ENCODE measurements around the gene OAF.
"Not testable (repeated sequence)": the region's sequence is repeated elsewhere in the genome, so short reads cannot be mapped to it uniquely, and the experiment has no call there.

OAF gene

GRCh38 chr11:120173807-120174206 lies 37.0 kb upstream of the OAF start:
- no peak overlapping the region for H3K4me3 ChIP-seq (ENCODE audit: low read depth, low read length)
- H2AFZ ChIP-seq, result no peak overlapping the region
- H3K4me2 ChIP-seq (ENCODE audit: low read length), result no peak overlapping the region
- H3K27me3 ChIP-seq (ENCODE audit: control insufficient read depth, insufficient read depth, low read length), result no peaks in the 10 kb centered on the region
- H3K27ac ChIP-seq, result no peak overlapping the region
- no peaks in the 10 kb centered on the region for H3K36me3 ChIP-seq (ENCODE audit: control insufficient read depth, insufficient read depth, low read length)
- no peaks in the 10 kb centered on the region for H3K4me1 ChIP-seq
- no peak overlapping the region for H3K9ac ChIP-seq
- no peak for TF ChIP-seq CTCF (IDR thresholded peaks at IDR 0.05)
- H3K79me2 ChIP-seq, result no peaks in the 10 kb centered on the region
- no peaks in the 10 kb centered on the region for H3K9me3 ChIP-seq (ENCODE audit: control insufficient read depth, low read length)

- H3K9ac ChIP-seq, result no peak overlapping the region
- H3K4me3 ChIP-seq (ENCODE audit: low read depth, low read length), result no peak overlapping the region
- H3K79me2 ChIP-seq, result no peaks in the 10 kb centered on the region
These were observed 36.0 kb upstream of the OAF start for GRCh38 chr11:120174866-120175265.

GRCh38 chr11:120178561-120179056 lies 32.2 kb upstream of the OAF start:
- Histone ChIP-seq H3K4me3 (ENCODE audit: low read depth, low read length) (no peak overlapping the region), H3K36me3 (ENCODE audit: control insufficient read depth, insufficient read depth, low read length) (no peaks in the 10 kb centered on the region), H3K27ac (no peak overlapping the region), H3K4me2 (ENCODE audit: low read length) (no peak overlapping the region), H3K27me3 (ENCODE audit: control insufficient read depth, insufficient read depth, low read length) (no peaks in the 10 kb centered on the region), H3K79me2 (no peaks in the 10 kb centered on the region), H2AFZ (no peak overlapping the region), H3K9ac (no peak overlapping the region), H3K9me3 (ENCODE audit: control insufficient read depth, low read length) (no peaks in the 10 kb centered on the region), H3K4me1 (no peaks in the 10 kb centered on the region)
- TF ChIP-seq CTCF (IDR thresholded peaks at IDR 0.05), result no peak

More at GRCh38 chr11:120174866-120175265, 36.0 kb upstream of the OAF start:
- TF ChIP-seq CTCF (IDR thresholded peaks at IDR 0.05), result no peak
- no peaks in the 10 kb centered on the region for H3K36me3 ChIP-seq (ENCODE audit: control insufficient read depth, insufficient read depth, low read length)
- no peak overlapping the region for H2AFZ ChIP-seq
- H3K4me1 ChIP-seq, result no peaks in the 10 kb centered on the region
- H3K9me3 ChIP-seq (ENCODE audit: control insufficient read depth, low read length), result no peaks in the 10 kb centered on the region
- no peaks in the 10 kb centered on the region for H3K27me3 ChIP-seq (ENCODE audit: control insufficient read depth, insufficient read depth, low read length)
- no peak overlapping the region for H3K4me2 ChIP-seq (ENCODE audit: low read length)
- no peak overlapping the region for H3K27ac ChIP-seq

GRCh38 chr11:120179057-120179672 lies 31.7 kb upstream of the OAF start:
- no peak overlapping the region for H3K4me2 ChIP-seq (ENCODE audit: low read length)
- H3K36me3 ChIP-seq (ENCODE audit: control insufficient read depth, insufficient read depth, low read length), result no peaks in the 10 kb centered on the region
- H3K27ac ChIP-seq, result no peak overlapping the region
- H2AFZ ChIP-seq, result no peak overlapping the region
- TF ChIP-seq CTCF (IDR thresholded peaks at IDR 0.05), result no peak
- no peak overlapping the region for H3K4me3 ChIP-seq (ENCODE audit: low read depth, low read length)
- no peaks in the 10 kb centered on the region for H3K79me2 ChIP-seq
- no peaks in the 10 kb centered on the region for H3K4me1 ChIP-seq
- H3K9ac ChIP-seq, result no peak overlapping the region
- H3K9me3 ChIP-seq (ENCODE audit: control insufficient read depth, low read length), result no peaks in the 10 kb centered on the region
- H3K27me3 ChIP-seq (ENCODE audit: control insufficient read depth, insufficient read depth, low read length), result no peaks in the 10 kb centered on the region

GRCh38 chr11:120180063-120180462 lies 30.8 kb upstream of the OAF start:
- H2AFZ ChIP-seq; H3K4me1 ChIP-seq; H3K27me3 ChIP-seq (ENCODE audit: control insufficient read depth, insufficient read depth, low read length); H3K79me2 ChIP-seq; H3K9ac ChIP-seq; H3K36me3 ChIP-seq (ENCODE audit: control insufficient read depth, insufficient read depth, low read length); H3K9me3 ChIP-seq (ENCODE audit: control insufficient read depth, low read length); H3K4me3 ChIP-seq (ENCODE audit: low read depth, low read length); H3K27ac ChIP-seq; H3K4me2 ChIP-seq (ENCODE audit: low read length): not testable (repeated sequence)

Measured in parathyroid adenoma (tissue), 2 donors.